AG08395 (cell line): ENCODE measurements around the gene SWI5.
A peak's percentile ranks its signal among the peaks of the same experiment; 100 is the strongest.
"Not testable (repeated sequence)": the region's sequence is repeated elsewhere in the genome, so short reads cannot be mapped to it uniquely, and the experiment has no call there.

ENCODE experiments used
- DNase-seq: peaks from one replicate; pipeline ENCODE4 v3.0.0; 2012; ENCODE audit warnings: mixed read lengths, low spot score

The SWI5 gene

GRCh38 chr9:128276008-128276573, at the start of gene SWI5:
Gene SWI5, plus strand, starts transcription at chr9:128276276.
- peak; percentile 100 for DNase-seq

GRCh38 chr9:128226412-128226801, 49.7 kb upstream of the SWI5 start:
- DNase-seq, result no peak

GRCh38 chr9:128230897-128231296, 45.2 kb upstream of the SWI5 start:
- not testable (repeated sequence) for DNase-seq

GRCh38 chr9:128231638-128232527, 44.2 kb upstream of the SWI5 start:
- peak; percentile 79 for DNase-seq

- DNase-seq, result no peak
These were observed 43.3 kb upstream of the SWI5 start for GRCh38 chr9:128232528-128233428.

- no peak for DNase-seq
These were observed 42.2 kb upstream of the SWI5 start for GRCh38 chr9:128233817-128234406.

- no peak for DNase-seq
These were observed 34.0 kb upstream of the SWI5 start for GRCh38 chr9:128242124-128242523.

- peak; percentile 37 for DNase-seq
These were observed 33.3 kb upstream of the SWI5 start for GRCh38 chr9:128242828-128243214.

GRCh38 chr9:128243215-128244018, 32.7 kb upstream of the SWI5 start:
- DNase-seq, result peak; percentile 49

GRCh38 chr9:128244091-128244836, 31.8 kb upstream of the SWI5 start:
- peak; percentile 18 for DNase-seq

GRCh38 chr9:128244837-128245231, 31.2 kb upstream of the SWI5 start:
- DNase-seq, result peak; percentile 92

GRCh38 chr9:128245421-128246151, 30.5 kb upstream of the SWI5 start:
- peak; percentile 69 for DNase-seq

GRCh38 chr9:128246471-128246870, 29.6 kb upstream of the SWI5 start:
- DNase-seq, result no peak

- DNase-seq, result no peak
These were observed 28.8 kb upstream of the SWI5 start for GRCh38 chr9:128247226-128247803.

GRCh38 chr9:128249558-128249907, 26.5 kb upstream of the SWI5 start:
- DNase-seq, result no peak

- DNase-seq, result peak; percentile 74
These were observed 25.9 kb upstream of the SWI5 start for GRCh38 chr9:128249908-128250838.

- DNase-seq, result no peak
These were observed 25.0 kb upstream of the SWI5 start for GRCh38 chr9:128250839-128251731.
